Measurements from ENCODE around the gene FXR1.
A peak's percentile ranks its signal among the peaks of the same experiment; 100 is the strongest.
"Not testable (repeated sequence)": the region's sequence is repeated elsewhere in the genome, so short reads cannot be mapped to it uniquely, and the experiment has no call there.

The FXR1 gene

DNA sequence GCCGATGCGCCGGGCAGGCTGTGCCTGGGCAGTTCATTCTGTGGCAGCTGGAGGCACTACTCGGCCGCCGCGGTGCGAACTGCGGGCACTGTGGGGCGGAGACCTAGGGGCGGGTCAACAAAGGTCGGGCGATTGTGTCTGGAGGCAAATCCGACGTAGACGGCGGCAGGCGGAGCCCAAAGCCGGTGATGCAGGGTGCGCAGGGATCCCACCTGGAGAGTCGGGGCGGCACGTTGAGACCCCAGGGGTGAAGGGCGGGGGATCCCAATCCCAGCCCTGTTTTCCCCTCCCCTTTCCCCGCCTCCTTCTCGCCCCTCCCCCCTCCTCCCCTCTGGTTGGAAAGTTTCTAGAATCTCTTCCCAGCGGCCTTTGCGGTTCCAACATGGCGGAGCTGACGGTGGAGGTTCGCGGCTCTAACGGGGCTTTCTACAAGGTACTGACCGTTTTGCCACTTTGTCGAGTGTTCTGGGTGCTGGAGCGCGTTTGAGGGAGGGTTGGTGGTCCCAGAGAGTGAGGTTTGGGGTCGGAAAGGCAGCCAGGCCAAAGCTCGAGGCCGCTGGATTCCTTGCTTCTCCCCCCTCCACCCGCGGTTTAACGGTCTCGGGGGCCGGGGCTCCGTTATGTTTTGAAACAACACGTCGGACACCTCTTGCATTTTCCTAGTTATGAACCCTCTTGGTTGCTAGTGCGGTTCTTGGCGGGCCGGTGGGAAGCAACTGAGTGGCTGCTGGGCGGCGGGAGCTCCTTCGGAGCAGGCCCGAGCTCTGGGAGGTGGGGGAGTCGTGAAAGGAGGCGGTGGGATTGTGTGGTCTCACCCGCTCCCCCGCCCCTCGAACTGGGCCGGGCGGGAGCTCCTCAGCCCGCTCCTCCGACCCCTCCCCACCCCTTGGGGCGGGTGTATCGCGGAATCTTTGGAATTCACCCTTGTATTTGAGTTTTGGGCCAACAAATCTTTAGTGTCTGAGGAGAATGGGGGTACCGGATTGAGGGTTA is at the start of gene FXR1:
Gene FXR1, plus strand, starts transcription at position 367 of the 993 bp plus-strand sequence. Its CDS starts 16 bp downstream, at position 383.
- peak; percentile 99 for DNase-seq

GRCh38 chr3:180870008-180870699 is 42.3 kb upstream of the FXR1 start:
- DNase-seq = no peak

- DNase-seq = no peak
Measured at GRCh38 chr3:180871901-180872300, 40.6 kb upstream of the FXR1 start.

DNA sequence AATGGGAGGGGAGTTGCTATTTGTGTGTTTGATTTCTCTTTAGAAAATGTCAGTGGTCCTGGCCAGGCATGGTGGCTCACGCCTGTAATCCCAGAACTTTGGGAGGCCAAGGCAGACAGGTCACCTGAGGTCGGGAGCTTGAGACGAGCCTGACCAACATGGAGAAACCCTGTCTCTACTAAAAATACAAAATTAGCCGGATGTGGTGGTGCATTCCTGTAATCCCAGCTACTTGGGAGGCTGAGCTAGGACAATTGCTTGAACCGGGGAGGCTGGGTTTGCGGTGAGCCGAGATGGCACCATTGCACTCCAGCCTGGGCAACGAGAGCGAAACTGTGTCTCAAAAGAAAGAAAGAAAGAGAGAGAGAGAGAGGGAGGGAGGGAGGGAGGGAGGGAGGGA is 40.0 kb upstream of the FXR1 start:
- not testable (repeated sequence) for DNase-seq

- no peak for DNase-seq
Measured at GRCh38 chr3:180875124-180875698, 37.3 kb upstream of the FXR1 start.

DNA sequence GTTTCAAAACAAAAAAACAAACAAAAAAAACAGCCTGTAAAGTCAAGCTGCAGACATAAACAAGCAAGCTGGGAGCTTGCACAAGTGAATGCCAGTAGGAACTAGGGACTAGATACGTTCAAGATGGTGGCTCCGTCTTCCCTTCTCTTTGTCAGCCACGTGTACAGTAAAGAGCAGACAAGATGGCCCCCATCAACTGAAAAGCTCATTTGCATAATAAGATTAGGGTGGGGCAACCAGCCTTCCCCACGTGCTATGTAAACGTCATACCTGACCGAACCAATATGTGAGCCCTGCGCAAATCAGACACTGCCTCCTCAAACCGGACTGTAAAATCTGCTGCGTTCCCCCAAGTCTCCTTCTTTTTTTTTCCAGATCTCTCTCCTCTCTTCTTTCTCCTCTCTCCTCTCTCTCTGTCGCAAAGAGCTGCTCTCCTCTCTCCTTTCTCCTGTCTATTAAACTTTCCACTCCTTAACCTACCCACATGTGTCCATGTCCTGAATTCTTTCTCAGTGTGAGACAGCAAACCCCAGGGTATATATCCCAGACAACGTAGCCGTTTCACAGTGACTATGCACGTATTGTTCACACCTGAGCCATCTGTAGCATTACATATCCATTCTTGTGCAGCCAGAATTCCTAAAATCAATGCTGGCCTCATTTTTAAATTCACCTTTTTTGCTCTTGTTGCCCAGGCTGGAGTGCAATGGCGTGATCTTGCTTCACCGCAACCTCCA is 31.2 kb upstream of the FXR1 start:
- DNase-seq = peak; percentile 9

- no peak for DNase-seq
Measured at GRCh38 chr3:180882115-180882514, 30.4 kb upstream of the FXR1 start.

DNA sequence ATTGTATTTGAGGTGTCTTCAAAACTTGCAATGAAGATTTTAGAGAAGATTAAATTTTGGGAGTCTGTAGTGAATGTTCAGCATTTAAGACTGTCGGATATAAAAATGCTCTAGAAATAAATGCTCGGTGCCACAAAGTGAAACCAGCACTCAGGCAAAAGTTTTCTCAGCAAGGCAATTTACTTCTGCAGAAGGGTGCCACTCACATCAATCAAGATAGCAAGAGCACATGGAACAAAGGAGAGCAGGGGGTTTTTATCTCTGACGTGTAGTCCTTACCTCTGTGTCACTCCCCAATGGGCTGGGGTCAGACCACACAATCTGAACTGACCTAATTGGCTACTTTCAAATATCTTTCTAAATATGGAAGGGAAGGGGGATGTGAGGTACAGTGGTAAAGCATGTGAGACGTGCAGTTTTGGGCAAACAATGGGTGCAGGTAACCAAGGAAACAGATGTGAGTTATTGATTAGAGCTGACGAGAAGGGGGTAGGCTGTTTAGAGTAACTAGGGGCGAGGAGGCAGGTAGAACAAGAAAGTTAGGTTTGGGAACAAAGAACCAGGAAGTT is 23.4 kb upstream of the FXR1 start:
- no peak for DNase-seq

GRCh38 chr3:180898572-180898971 is 13.9 kb upstream of the FXR1 start:
- DNase-seq = no peak

GRCh38 chr3:180909369-180910127 is 2.9 kb upstream of the FXR1 start:
- no peak for DNase-seq

GRCh38 chr3:180910823-180911222 is 1.6 kb upstream of the FXR1 start:
- no peak for DNase-seq

DNA sequence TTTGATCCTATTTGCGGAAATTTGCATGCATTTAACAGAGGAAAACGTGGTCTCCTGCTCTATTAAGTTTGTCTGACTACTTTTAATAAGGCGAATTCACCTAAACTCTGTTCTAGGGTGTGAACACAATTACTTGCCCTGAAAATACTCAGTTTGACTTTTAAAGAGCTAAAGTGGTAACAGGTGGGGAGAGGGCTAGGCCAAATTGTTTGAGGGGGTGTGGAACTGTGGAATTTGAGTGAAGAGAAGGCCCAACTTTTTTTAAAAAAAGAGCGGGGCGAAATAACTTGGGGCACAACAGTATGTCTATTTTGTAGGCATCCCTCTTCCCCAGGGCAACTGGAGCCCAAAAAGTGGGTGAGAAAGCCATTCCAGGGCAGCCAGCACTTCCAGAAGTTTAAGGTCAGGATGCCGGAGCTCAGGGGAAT is 580 bp upstream of the FXR1 start:
- DNase-seq = no peak

GRCh38 chr3:180913581-180914404 is 1.3 kb downstream of the FXR1 start:
- peak; percentile 10 for DNase-seq

GRCh38 chr3:180918542-180918941 is 6.1 kb downstream of the FXR1 start:
- DNase-seq = no peak

- no peak for DNase-seq
Measured at GRCh38 chr3:180922242-180922641, 9.8 kb downstream of the FXR1 start.

- no peak for DNase-seq
Measured at GRCh38 chr3:180923561-180923960, 11.1 kb downstream of the FXR1 start.

DNA sequence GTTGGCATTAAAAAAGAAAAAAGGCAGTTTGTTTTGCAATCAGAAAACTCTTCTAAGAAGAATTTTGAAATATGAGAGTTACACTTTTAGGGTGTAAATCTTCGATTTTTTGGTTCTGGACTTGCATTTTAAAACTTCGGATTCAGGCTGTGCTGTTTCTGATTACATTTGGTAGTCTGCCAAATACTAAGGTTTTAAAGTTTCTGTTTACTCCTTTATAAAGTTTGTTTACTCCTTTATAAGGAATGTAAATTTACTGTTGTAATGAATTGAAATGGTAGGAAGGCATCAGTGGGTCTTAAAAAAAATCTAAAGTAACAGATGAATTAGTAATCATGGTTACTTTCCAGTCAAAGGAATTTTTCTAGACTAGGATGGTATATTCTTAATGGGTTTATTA is 14.1 kb downstream of the FXR1 start:
- DNase-seq = no peak

DNA sequence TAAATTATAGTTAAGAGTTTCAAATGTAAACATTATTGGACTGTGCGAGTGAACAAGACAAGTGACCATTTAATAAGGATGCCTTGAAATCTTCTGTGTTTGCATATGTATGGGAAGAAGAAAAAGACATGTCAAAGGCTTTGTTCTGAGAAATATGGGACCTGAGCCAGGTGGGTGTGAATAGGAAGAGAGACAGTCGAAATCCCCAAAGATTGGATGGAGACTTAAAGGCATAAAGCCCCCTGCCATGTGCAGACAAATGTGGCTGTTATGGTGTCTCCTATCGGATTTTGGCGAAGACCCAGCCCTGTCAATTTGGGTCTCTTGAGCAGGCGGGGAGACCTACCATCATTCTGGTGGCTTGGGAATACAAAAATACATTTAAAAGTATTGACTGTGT is 16.9 kb downstream of the FXR1 start:
- DNase-seq = no peak

DNA sequence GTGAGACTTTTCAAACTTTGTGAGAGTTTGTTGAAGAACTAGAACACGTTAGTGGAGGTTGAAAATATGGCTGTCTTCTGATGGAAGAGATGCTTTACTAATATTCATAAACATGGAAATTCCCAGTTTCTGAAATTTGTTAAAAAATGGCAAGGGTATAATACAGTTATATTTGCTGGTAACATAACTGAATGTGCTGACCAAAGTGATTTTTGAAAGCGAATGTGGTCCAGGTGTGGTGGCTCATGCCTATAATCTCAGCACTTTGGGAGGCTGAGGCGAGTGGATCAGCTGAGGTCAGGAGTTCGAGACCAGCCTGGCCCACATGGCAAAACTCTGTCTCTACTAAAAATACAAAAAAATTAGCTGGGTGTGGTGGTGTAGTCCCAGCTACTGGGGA is 18.1 kb downstream of the FXR1 start:
- no peak for DNase-seq

GRCh38 chr3:180932819-180933218 is 20.3 kb downstream of the FXR1 start:
- DNase-seq = no peak

GRCh38 chr3:180934638-180935037 is 22.2 kb downstream of the FXR1 start:
- no peak for DNase-seq

All from NCI-H146 (cell line).